HG02943 (cell line): ENCODE data around the gene SLITRK3.

Experiments used
- ATAC-seq: cut with Tn5 transposase; IDR thresholded peaks from one replicate; pipeline ENCODE4 v1.9.1; 2021; ENCODE audit warnings: mild to moderate bottlenecking, low read depth, moderate library complexity; ENCODE audit not compliant: unreplicated experiment

SLITRK3 gene

DNA sequence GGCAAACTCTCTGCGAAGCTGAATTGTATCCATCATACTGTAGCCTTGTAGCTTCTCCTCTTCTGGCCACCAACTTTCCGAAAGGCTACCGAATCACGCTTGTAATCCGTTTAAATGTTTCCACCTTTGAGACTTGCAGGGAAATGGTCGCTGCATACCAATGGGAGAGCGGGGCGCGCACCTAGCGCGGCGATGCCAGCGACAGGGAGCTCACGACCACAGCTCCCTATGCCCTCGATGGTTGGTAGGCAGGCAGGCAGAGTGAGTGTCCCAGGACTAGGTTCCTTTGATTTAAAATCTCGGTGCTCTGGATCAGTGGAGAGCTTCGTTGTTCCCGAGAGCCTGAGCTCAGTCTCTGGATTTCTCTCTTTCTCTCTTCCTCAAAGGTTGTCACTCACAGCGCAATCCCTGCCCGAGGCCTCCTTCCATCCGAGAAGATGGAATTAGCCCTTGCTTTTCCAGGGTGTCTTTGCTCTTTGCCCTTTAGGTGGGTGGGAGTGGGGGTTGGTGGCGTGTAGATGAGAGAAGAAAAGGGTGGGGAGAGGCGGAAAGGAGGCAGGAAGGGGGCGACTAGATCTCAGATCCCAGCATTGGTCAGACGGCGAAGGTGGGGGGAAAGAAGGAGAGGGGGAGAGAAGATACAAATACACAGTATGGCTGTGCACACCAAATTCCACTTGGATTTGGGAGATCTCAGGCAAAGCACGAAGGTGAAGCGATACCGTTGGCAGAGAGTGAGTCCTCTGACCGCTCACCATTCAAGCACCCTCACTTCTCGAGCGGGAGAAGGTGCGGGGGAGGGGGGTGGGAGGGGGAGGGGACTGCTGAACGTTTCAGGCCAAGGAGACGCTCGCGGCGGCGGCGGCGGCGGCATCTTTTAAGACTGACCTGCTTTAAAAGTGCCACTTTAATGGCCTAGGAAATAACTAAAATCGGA, at the start of gene SLITRK3:
TSS of gene SLITRK3 (minus strand) at position 745 of the 937 bp plus-strand sequence. CDS start 5,554 bp downstream, outside the sequence.
- no peak for ATAC-seq

- no peak for ATAC-seq
Measured at GRCh38 chr3:165243597-165243996, 47.4 kb upstream of the SLITRK3 start.

- ATAC-seq = no peak
Measured at GRCh38 chr3:165233501-165234195, 37.5 kb upstream of the SLITRK3 start.

DNA sequence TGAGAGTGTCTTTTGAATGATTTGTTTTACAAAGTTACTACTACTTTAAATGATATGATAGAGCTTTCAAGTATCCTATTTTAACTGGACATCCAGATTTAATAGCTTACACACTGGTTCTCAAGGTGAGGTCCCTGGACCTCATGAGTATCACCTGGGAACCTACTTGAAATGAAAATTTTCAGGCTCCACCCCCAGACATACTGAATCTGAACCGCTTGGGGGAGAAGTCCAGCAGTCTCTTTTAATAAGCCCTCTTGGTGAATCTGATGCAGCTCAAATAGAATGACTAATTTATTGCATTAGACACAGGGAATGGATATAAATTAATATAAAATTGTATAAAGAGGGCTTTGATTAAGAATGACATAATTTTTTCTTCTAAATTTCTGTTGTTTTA, 29.4 kb upstream of the SLITRK3 start:
- ATAC-seq = no peak

DNA sequence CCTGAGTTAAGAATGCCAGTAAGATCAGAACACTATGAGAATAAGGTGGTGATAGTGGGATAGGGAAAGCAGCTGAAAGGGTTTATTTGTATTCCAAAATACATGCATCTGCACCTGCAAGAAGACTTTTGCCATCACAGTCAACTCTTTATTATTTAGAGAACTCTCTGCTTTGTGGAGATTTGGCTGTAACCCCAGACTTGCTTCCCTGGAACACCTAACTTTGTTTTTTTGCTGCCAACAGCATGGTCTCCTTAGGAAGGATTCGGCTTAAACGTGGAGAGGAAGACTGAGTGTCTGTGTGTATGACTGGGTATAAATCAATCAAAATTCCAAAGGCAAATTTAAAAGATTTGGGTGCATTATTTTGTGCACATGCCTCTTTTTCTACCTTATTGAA, 21.6 kb upstream of the SLITRK3 start:
- ATAC-seq = no peak

DNA sequence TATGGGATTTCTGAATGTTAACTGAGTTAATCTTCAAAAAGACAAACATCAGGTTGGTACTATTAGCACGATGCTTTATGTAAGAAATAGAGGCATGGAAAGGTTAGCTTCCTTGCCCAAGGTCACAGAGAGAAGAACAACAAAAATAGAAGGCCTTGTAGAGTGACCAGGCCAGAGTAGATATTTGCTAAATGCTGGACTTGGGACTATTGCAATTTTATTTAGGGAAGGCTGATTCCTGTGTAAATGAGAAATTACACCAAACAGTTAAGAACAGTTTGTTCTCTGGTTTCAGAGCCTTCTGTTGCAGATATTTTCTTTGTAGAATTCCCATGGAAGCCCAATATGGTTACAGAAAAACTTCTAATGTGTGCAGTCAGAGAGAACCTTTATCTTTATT, 16.4 kb upstream of the SLITRK3 start:
- no peak for ATAC-seq

- ATAC-seq = no peak
Measured at GRCh38 chr3:165211721-165212120, 15.5 kb upstream of the SLITRK3 start.

DNA sequence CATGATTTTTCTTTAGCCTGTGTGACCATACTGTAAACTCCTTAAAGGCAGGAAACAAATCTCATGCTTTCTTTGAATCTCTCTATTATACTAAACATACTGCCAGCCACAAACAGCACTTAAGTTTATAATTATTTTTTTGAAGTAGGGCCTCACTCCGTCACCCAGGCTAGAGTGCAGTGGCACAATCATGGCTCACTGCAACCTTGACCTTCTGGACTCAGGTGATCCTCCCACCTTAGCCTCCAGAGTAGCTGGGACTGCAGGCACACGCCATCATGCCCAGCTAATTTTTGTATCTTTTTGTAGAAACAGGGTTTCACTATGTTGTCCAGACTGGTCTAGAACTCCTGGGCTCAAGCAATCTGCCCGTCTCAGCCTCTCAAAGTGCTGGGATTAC, 14.5 kb upstream of the SLITRK3 start:
- ATAC-seq = no peak

- no peak for ATAC-seq
Measured at GRCh38 chr3:165210132-165210531, 13.9 kb upstream of the SLITRK3 start.

DNA sequence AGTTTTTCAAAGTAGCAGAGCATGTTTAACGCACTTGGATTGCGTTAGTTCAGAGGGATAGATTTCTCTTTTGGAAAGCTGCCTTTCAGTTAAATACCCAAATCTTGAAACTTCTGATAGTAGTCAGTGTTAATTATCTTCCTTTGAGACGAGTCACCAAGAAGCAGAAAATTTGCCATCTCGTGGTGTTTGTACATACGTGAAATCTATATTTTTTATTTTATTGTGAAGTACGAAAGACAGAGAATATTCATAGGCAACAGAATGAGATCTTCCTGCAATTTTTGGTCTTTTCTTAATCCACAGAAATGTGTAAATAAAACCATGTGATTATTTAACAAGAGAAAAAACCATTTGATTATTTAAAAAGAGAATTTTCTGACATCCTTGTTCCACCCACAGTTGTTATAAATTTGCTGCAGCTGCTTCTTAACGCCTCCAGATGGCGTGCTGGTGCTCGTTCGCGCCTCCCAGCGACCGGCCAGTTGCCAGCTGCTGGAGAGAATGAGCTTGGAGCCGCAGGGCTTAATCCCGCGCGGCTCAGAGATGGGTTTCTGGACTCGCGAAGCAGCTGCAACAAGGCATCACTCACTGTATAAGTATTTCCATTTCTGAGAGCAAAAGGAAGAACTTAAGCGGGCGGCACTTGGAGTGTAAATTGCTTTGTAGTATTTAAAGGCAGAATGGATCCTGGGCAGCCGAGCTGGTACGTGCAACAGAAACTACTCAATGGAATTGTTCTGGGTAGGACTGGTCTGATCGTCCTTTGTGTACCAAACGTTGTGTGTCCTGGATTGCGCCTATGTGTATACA, 10.5 kb upstream of the SLITRK3 start:
- ATAC-seq = peak; percentile 97

DNA sequence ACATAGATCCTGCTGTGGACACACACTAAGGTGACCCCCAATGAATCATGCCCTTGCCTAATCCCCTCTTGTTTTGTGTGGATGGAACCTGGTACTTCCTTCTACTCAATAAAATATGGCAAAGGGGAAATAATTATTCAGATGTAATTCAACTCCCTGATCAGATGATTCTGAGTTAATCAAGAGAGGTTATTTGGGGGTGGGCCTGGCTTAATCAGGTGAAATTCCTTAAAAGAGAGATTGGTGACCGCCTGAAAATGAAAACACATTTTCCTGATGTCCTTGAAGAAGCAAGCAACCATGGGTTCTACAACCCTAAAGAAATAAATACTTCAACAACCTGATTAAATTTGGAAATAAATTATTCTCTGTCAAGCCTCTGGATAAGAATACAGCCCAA, 8.3 kb upstream of the SLITRK3 start:
- ATAC-seq = no peak

- no peak for ATAC-seq
Measured at GRCh38 chr3:165202995-165203394, 6.8 kb upstream of the SLITRK3 start.

DNA sequence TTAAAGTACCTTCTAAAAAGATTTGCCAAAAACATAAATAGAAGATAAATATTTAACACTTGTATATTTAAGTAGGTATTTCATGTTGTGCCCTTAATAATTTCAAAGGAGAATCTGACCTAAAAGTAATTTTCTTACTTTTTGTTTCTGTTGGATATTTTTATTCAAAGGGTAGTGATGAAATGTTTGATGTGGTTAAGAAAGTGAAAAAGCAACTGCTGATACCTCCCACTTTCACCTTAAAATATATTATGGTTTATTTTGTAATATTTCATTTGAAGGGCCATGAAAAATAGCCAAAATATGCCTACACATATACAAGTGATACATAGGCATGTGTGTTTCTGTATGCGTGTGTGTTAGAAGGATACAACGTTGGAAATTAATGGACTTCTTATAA, 5.8 kb upstream of the SLITRK3 start:
- ATAC-seq = no peak

- ATAC-seq = no peak
Measured at GRCh38 chr3:165197481-165197800, 1.3 kb upstream of the SLITRK3 start.

- ATAC-seq = no peak
Measured at GRCh38 chr3:165196577-165197480, 645 bp upstream of the SLITRK3 start.

DNA sequence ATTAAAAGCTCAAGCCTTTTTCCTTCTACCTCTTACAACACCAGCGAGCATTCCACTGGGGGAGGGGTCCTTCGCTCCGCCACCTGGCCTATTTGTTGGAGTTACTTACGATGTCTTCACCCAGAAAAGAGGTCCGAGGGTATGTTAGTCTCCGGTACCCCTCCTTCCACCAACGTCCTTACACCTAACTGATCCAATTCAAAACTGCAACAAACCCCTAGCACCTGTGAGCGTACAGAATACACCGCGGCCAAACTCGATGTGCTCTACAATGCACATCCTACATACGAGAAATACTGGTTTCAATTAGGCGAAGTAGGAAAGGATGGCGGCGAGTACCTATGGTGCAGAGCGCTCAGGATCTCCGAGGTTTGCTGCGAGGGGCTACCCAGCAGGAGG, 944 bp downstream of the SLITRK3 start:
- no peak for ATAC-seq

GRCh38 chr3:165194511-165195240, 1.5 kb downstream of the SLITRK3 start:
- ATAC-seq = no peak

- ATAC-seq = no peak
Measured at GRCh38 chr3:165193366-165194254, 2.6 kb downstream of the SLITRK3 start.
